ENCODE results near the gene C16orf87. TPM values are rescaled to one million over a fixed set of nuclear protein-coding genes. Genes with fewer than 3 reads are reported as not detected.
A peak's percentile ranks its signal among the peaks of the same experiment; 100 is the strongest.

The C16orf87 gene
- total RNA-seq, 1 donor from 2014 or later: 10.1 TPM

GRCh38 chr16:46768809-46769208, 62.2 kb downstream of the C16orf87 start:
- Histone ChIP-seq H3K4me3 (ENCODE audit: low read depth, low read length) (no peak overlapping the region), H3K27me3 (ENCODE audit: control insufficient read depth, insufficient read depth, low read length) (no peaks in the 10 kb centered on the region), H3K36me3 (ENCODE audit: control insufficient read depth, insufficient read depth, low read length) (no peaks in the 10 kb centered on the region)
- TF ChIP-seq CTCF (IDR thresholded peaks at IDR 0.05; ENCODE audit: insufficient read depth, low read length, poor library complexity, severe bottlenecking): no peak
- DNase-seq (ENCODE audit: low read depth): no peak

DNA sequence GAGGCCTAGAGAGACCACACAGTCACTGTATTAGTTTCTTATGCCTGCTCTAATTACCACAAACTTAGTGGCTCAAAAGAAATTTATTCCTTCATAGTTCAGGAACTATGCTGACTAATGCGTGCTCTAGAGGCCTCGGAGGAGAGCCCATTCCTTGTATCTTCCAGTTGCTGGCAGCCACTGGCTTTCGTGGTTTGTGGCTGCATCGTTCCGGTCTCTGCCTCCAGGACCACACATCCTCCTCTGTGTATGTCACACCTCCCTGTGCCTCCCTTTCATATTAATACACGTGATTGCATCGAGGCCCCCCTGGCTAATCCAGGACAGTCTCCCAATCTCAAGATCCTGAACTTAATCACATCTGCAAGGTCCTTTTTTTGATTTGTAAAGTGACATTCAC, 65.9 kb downstream of the C16orf87 start:
- no peaks in the 10 kb centered on the region for H3K36me3 ChIP-seq (ENCODE audit: control insufficient read depth, insufficient read depth, low read length)
- no peak for TF ChIP-seq CTCF (IDR thresholded peaks at IDR 0.05; ENCODE audit: insufficient read depth, low read length, poor library complexity, severe bottlenecking)
- H3K4me3 ChIP-seq (ENCODE audit: low read depth, low read length): no peak overlapping the region
- H3K27me3 ChIP-seq (ENCODE audit: control insufficient read depth, insufficient read depth, low read length): peaks cover 2% of the 10 kb centered on the region
- DNase-seq (ENCODE audit: low read depth): peak; percentile 28

- H3K36me3 ChIP-seq (ENCODE audit: control insufficient read depth, insufficient read depth, low read length): no peaks in the 10 kb centered on the region
- H3K27me3 ChIP-seq (ENCODE audit: control insufficient read depth, insufficient read depth, low read length): peaks cover 13% of the 10 kb centered on the region
- no peak for TF ChIP-seq CTCF (IDR thresholded peaks at IDR 0.05; ENCODE audit: insufficient read depth, low read length, poor library complexity, severe bottlenecking)
- no peak overlapping the region for H3K4me3 ChIP-seq (ENCODE audit: low read depth, low read length)
- DNase-seq (ENCODE audit: low read depth): no peak
Observed at GRCh38 chr16:46763147-46763546, 67.8 kb downstream of the C16orf87 start.

- DNase-seq (ENCODE audit: low read depth): no peak
- TF ChIP-seq CTCF (IDR thresholded peaks at IDR 0.05; ENCODE audit: insufficient read depth, low read length, poor library complexity, severe bottlenecking): no peak
- H3K36me3 ChIP-seq (ENCODE audit: control insufficient read depth, insufficient read depth, low read length): no peaks in the 10 kb centered on the region
- peaks cover 18% of the 10 kb centered on the region for H3K27me3 ChIP-seq (ENCODE audit: control insufficient read depth, insufficient read depth, low read length)
- H3K4me3 ChIP-seq (ENCODE audit: low read depth, low read length): no peak overlapping the region
Observed at GRCh38 chr16:46762583-46762982, 68.4 kb downstream of the C16orf87 start.

GRCh38 chr16:46759309-46759708, 71.7 kb downstream of the C16orf87 start:
- H3K36me3 ChIP-seq (ENCODE audit: control insufficient read depth, insufficient read depth, low read length): no peaks in the 10 kb centered on the region
- TF ChIP-seq CTCF (IDR thresholded peaks at IDR 0.05; ENCODE audit: insufficient read depth, low read length, poor library complexity, severe bottlenecking): no peak
- peaks cover 25% of the 10 kb centered on the region for H3K27me3 ChIP-seq (ENCODE audit: control insufficient read depth, insufficient read depth, low read length)
- H3K4me3 ChIP-seq (ENCODE audit: low read depth, low read length): no peak overlapping the region
- DNase-seq (ENCODE audit: low read depth): no peak

- no peak overlapping the region for H3K4me3 ChIP-seq (ENCODE audit: low read depth, low read length)
- H3K36me3 ChIP-seq (ENCODE audit: control insufficient read depth, insufficient read depth, low read length): no peaks in the 10 kb centered on the region
- DNase-seq (ENCODE audit: low read depth): no peak
- TF ChIP-seq CTCF (IDR thresholded peaks at IDR 0.05; ENCODE audit: insufficient read depth, low read length, poor library complexity, severe bottlenecking): no peak
- H3K27me3 ChIP-seq (ENCODE audit: control insufficient read depth, insufficient read depth, low read length): peaks cover 23% of the 10 kb centered on the region
Observed at GRCh38 chr16:46757339-46758050, 73.5 kb downstream of the C16orf87 start.
